ENCODE measurements around the gene TTLL12.

Gene TTLL12

GRCh38 chr22:43186272-43187170, at the start of gene TTLL12:
Gene TTLL12 (minus strand): TSS chr22:43187134. CDS start chr22:43187069, 65 bp downstream.
- peak; percentile 67 for DNase-seq

- DNase-seq: no peak
Measured at GRCh38 chr22:43235445-43236409, 48.8 kb upstream of the TTLL12 start.

- no peak for DNase-seq
Measured at GRCh38 chr22:43234264-43234988, 47.5 kb upstream of the TTLL12 start.

- no peak for DNase-seq
Measured at GRCh38 chr22:43233529-43233928, 46.6 kb upstream of the TTLL12 start.

DNA sequence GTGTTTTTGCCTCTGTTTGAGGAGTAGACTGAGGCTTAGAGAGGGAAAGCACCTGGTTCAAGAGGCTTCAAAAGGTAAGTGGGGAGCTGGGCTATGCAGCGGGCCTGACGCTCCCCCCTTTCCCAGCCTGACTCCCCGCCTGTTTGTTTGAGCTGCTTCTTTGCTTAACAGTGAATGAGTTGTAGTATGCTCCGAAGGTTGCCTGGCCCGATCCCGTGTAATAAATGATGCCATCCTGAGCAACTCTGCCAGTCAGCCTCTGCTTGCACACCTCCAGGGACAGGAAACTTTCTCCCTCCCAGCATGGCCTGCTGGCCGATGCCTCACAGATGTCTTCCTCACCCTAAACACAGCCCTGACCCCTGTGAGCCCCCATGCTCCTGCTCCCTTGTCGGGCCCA, 45.5 kb upstream of the TTLL12 start:
- no peak for DNase-seq

GRCh38 chr22:43231724-43232034, 44.7 kb upstream of the TTLL12 start:
- DNase-seq: no peak

DNA sequence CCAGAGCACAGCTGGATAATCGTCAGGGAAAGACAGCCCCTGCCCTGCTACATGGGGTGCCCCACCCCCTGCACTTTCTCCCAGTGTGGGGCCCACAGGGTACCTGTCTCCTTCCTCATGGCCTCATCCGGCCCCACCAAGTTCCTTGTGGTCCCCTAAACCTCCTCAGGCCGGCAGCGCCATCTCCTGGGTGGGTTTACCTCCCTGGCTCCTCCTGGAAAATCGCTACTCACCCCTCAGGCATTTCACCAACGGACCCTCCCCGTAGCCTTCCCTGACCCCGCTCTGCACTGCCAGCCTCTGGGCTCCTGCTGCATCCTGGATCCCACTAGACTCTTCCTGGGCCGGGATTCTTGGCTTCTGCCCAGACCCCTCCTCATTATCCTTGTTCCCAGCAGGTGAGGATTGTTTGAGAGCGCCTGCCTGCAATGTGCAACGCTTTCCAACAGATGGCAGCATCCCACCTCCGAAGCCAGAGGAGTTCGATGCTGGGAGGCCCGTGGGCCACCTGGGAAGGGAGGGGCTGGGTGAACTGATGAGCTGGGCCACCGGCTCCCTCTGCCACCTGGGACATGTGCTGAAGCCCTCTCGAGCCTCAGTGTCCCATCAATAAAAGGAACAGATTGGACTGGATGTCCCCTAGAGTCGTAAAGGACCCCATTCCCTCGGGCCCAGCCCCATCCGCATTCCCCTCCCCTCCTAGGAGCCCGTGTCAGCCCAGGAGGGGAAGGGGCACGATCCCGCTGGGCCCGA, 44.2 kb upstream of the TTLL12 start:
- peak; percentile 77 for DNase-seq

DNA sequence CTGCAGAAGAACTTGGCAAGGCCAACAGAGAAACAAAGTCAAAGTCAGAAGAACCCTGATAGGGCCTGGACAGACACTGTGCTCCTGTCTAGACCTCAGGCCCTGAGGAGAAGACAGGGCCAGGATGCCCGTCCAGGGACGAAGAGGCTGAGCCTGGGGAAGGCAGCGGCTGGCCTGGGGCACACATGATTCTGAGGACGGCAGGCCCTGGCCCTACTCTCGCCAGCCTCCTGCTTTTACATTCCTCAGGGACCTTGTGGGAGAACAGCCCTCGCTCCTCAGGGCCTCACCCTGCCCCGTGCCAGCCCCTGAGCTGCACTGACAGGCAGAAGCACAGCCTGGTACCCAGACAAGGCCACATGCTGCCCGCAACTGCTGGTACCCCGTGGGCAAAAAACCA, 43.6 kb upstream of the TTLL12 start:
- DNase-seq: no peak

- no peak for DNase-seq
Measured at GRCh38 chr22:43228863-43229262, 41.9 kb upstream of the TTLL12 start.

GRCh38 chr22:43228330-43228729, 41.4 kb upstream of the TTLL12 start:
- peak; percentile 44 for DNase-seq

- no peak for DNase-seq
Measured at GRCh38 chr22:43227239-43227630, 40.3 kb upstream of the TTLL12 start.

DNA sequence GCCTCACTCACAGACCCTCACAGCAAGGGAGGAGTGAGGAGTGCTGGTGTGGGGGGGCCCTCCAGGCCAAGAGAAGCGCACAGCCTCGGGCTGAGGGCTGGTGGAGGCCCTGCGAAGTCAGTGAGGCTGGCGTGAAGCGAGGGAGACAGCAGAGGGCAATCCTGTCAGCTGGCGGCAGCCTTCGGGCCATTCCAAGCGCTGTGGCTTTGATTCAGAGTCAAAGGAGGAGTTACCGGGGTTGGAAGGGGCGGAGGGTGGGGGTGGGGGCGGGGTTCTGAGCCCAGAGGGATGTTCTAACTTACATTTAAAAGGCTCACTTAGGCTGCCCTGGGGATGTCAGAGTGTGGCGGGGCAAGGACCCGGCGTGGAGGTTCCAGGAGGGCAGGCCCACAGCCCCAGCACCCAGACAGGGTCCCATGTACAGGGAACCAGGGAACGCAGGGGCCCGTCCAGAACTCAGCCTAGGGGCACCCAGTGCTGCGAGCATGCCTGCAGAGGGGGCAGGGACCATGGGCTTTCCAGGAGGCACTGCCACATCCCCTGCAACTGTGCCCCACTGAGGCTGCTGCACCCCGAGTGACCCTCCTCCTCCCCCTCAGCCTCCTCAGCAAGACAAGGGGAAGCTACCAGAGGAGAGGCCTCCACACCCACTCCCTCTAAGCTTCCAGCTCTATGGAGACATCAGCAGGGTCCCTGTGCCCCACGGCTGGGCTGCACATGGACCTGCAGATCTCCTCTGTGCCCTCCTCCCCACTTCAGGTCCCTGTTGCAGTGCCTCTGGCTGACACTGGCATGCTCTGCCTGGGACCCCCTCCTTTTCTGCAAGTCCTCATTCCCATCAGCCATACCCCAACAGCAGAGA, 39.7 kb upstream of the TTLL12 start:
- no peak for DNase-seq

GRCh38 chr22:43225609-43226008, 38.7 kb upstream of the TTLL12 start:
- no peak for DNase-seq

DNA sequence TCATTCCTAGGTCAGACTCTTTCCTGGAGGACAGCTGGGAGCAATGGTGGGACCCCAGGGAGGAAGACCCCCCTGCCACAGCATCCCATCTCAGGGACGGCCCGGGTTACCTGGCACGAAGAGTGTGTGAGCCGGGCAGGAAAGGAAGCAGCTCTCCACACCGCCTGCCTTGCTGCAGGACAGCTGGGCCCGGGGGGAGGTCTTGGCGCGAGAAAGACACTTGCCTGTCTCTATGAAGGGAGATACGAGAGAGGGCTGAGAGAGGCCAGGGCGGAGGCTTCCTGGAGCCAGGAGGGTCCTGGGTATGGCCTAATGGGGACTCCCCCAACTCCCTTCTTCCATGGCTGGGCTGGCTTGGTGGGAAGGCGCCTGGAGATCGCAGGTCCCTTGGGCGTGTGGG, 36.1 kb upstream of the TTLL12 start:
- no peak for DNase-seq

GRCh38 chr22:43222262-43222661, 35.3 kb upstream of the TTLL12 start:
- DNase-seq: no peak

- no peak for DNase-seq
Measured at GRCh38 chr22:43220625-43221380, 33.9 kb upstream of the TTLL12 start.

DNA sequence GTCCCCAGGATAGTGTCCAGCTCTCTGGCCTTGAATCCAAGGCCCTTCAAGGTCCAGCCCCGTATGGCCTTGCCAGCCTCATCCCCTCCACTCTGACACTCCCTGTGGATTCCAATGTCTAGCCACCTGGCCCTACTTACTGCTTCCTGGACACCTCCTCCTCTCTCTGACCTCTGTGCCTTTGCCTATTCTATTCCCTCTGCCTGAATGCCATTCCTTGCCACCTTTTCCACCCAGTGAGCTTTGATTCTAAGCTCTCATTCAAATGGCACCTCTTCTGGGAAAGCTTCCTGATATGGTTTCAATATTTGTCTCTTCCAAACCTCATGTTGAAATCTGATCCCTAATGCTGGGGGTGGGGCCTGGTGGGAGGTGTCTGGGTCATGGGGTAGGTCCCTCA, 31.9 kb upstream of the TTLL12 start:
- no peak for DNase-seq

DNA sequence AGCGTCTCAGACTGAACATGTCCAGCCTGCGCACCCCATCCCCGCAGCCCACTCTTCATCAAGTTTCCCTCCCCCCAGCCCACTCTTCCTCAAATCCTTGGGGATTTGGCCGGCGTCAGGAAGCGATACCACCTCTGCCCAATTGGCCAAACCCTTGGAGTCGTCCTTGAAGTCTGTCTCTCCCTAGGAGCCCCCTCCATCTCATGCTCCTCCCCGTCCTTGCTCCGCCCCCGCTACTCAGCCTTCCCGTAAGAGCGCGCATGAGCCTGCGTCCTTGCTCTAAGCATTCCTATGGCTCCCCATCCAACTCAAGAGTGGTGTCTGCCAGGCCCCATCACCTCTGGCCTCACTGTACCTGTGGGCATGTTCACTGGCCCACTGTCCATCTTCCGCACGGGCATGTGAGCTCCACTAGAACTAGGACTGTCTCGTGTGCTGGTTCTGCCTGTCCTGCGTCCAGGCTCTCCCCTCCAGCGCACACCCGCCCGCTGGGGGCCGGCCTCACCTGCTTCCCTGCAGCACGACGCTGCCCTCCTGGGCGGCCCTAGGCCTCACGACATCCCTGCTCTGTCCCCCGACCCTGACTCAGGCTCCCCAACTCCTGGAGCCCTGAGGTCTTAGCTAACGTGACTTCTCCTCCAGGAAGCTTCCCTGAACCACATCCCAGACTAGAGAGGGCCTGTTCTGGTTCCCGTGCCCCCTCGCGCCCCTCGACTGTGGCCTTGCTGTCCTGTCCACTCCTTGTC, 30.5 kb upstream of the TTLL12 start:
- no peak for DNase-seq

DNA sequence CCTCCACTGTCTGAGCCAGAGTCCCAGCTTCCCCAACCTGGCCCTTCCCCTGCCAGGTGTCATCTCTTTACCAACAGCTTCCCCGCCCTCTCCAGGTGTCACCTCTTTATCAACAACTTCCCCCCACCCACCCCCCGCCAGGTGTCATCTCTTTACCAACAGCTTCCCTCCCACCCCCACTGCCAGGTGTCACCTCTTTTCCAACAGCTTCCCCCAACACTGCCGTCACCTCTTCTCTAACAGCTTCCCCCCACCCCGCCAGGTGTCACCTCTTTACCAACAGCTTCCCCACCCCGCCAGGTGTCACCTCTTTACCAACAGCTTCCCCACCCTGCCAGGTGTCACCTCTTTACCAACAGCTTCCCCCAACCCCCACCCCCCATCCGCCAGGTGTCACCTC, 29.8 kb upstream of the TTLL12 start:
- DNase-seq: no peak

DNA sequence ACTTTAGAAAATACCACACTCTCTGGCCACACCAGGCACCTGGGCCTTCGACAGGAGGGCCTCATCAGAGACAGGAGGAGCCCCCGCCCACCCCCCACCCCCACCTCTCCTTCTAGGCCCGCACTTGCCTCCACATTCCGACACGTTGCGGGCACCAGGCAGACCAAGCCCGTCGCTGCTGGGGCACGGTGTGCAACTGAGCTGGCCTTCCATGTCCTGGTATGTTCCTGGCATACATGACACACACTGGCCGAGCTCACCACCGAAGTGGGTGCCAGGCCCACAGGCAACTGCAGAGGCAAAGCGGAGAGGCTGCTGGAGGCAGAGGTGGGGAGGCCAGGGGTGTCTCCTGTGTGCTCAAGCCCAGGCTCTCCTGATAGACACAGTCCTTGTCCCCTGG, 27.0 kb upstream of the TTLL12 start:
- DNase-seq: no peak
